HG03342 (cell line): ENCODE data around the gene PMEL.
"Not testable (repeated sequence)": the region's sequence is repeated elsewhere in the genome, so short reads cannot be mapped to it uniquely, and the experiment has no call there.

Source experiments
- ATAC-seq: cut with Tn5 transposase; IDR thresholded peaks from one replicate; pipeline ENCODE4 v1.9.1; 2021; ENCODE audit warnings: mild to moderate bottlenecking, moderate library complexity; ENCODE audit not compliant: unreplicated experiment

Gene PMEL

GRCh38 chr12:55925870-55926737 is 39.7 kb downstream of the PMEL start:
- ATAC-seq: no peak

GRCh38 chr12:55925371-55925770 is 40.5 kb downstream of the PMEL start:
- no peak for ATAC-seq

GRCh38 chr12:55923648-55924047 is 42.2 kb downstream of the PMEL start:
- ATAC-seq: not testable (repeated sequence)

DNA sequence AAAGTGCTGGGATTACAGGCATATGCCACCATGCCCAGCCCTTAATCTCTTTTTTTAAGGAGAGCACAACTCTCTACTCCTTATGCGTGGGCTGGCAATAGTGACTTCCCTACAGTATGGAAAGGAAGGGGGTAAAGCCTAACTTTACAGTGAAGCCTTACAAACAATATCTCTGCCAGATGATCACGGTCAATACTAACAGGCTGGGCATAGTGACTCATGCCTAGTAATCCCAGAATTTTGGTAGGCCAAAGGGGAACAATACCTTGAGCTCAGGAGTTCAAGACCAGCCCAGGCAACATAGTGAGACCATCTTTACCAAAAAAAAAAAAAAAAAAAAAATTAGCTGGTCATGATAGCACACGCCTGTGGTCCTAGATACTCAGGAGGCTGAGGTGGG is 43.7 kb downstream of the PMEL start:
- ATAC-seq: no peak

DNA sequence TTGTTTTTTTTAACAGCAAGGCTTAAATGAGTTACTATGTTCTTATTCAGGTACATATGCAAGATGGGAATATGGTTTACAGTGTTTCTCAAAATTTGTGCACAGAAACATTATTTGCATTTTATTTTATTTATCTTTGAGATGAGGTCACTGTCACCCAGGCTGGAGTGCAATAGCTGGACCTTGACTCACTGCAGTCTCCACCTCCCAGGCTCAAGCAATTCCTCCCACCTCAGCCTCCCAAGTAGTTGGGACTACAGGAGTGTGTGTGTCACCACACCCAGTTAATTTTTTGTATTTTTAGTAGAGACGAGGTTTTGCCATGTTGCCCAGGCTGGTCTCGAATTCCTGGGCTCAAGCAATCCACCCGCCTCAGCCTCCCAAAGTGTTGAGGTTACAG is 46.8 kb downstream of the PMEL start:
- not testable (repeated sequence) for ATAC-seq

DNA sequence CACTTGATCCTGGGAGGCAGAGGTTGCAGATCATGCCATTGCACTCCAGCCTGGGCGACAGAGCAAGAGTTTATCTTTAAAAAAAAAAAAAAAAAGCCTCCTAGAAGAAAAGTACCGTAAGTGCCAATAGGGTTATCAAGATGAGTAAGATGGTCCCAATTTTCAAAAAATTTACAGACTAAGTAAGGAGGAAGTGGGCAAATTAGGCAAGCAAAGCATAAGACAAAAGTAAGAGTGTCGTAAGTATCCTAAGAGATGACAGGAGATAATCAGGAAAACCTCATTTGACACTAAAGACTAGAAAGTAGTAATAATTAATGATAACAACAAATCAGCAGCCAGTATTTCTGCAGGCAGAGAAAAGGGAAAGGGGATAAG is 50.4 kb downstream of the PMEL start:
- ATAC-seq: no peak

DNA sequence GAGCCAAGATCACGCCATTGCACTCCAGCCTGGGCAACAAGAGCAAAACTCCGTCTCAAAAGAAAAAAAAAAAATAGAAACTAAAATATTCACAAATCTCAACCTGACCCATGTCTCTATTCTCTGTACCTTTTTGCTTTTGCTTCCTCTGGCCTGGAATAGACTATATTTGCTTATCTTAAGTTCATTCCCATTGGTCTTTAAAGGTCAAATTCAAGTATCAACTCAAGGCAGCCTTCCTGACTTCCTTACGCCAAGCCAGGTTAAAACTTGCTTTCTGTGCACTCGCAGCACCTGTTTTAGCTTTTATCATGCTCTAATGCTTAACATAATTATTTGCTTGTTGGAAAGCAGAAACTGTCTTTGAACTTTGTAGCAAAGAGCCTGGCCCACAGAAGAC is 52.9 kb downstream of the PMEL start:
- no peak for ATAC-seq

- no peak for ATAC-seq
Observed at GRCh38 chr12:55909513-55909884, 56.3 kb downstream of the PMEL start.

DNA sequence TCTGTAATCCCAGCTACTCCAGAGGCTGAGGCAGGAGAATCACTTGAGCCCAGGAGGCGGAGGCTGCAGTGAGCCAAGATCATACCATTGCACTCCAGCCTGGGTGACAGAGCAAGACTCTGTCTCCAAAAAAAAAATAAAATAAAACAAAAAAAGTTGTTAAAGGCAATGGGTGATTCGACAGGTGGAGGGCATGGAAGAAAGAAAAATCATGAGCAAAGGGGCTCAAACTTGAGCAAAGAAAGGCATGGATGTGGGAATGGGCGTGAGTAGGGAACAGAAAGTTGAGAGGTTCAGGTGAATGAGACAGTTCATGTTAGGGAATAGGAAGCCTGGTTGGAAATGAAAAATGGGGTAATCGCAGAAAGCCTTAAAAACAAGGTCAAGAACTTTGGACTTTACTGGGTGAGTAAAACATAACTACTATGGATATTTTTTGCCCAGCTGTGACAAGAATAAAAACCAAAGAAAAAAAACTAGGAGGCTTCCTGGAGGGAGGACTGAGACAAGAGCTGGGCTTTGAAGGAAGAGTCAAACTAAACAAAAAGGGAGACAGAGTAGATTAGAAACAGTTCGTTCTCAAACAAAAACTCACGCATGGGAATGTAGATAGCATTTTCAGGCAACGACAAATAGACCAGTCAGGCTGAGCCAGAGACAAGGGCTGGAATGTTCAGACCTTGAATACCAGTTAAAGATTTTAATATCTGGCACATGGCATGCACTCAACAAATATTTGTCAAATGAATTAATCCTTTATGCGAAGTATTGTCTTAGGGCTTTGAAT is 56.9 kb downstream of the PMEL start:
- ATAC-seq: no peak

DNA sequence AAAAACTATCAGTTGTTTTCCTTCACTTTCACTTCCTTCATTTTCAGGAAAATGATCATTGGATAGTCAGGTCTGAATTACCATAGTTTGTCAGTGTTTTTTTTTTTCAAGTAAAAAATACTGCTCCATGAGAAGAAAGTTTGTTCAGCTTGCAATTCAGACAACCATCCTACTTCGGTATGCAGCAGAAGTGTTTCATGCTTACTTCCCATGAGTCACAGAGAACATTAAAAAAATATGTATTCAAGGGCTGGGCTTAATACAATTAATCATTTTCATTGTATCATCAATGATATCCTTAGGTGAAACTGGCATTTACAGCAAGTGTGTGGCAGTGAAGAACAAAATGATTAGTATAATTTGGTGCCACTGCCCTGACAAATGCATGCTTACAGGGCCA is 59.8 kb downstream of the PMEL start:
- no peak for ATAC-seq
